ENCODE results near the gene DAB1.

DNA sequence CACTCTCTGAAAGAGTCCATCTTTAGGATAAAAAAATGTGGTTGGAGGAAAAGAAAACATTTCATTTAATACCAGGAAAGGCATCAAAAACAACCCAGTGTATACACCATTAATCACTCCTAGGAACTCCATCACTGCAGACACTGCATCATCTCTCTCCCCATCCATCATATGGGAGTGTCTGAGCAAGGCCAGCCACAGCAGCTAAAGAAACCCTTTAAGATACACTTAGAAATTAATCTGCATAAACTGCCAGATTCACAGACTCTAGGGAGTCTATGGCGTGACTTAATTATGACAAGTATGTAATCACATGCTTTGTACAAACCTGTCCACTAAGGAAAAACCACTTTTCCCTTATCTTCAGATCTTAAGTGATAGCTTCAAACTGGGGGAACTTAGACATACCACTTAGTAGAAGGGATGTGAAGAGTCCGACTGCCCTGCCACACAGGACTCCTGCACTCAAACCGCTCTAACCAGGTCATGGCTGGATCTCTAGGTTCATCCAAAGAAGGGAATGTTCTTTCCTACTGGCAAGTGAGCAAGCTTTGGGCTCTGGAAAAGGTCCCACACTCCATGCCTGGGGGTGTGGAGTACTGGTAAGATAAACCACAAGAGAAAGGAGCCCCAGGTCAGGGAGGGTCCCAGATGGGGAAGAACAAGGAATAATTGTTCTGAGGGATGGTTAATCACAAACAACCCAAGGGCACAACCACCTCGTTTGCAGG, 397.1 kb downstream of the DAB1 start:
- TF ChIP-seq, protein P1, sequence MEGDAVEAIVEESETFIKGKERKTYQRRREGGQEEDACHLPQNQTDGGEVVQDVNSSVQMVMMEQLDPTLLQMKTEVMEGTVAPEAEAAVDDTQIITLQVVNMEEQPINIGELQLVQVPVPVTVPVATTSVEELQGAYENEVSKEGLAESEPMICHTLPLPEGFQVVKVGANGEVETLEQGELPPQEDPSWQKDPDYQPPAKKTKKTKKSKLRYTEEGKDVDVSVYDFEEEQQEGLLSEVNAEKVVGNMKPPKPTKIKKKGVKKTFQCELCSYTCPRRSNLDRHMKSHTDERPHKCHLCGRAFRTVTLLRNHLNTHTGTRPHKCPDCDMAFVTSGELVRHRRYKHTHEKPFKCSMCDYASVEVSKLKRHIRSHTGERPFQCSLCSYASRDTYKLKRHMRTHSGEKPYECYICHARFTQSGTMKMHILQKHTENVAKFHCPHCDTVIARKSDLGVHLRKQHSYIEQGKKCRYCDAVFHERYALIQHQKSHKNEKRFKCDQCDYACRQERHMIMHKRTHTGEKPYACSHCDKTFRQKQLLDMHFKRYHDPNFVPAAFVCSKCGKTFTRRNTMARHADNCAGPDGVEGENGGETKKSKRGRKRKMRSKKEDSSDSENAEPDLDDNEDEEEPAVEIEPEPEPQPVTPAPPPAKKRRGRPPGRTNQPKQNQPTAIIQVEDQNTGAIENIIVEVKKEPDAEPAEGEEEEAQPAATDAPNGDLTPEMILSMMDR (IDR thresholded peaks at IDR 0.05 in 4 of 5, conservative IDR thresholded peaks at IDR 0.05 in 1 of 5): no peak
- no peak for TF ChIP-seq POLR2A (IDR thresholded peaks at IDR 0.05)
